Nephron (organoid): ENCODE measurements around the gene RALGPS1.

ENCODE experiments used
- H3K27ac Mint-ChIP-seq, 3 experiments: 2 replicates each; pipeline ENCODE4 v1.8.0; 2020; ENCODE audit warnings: mixed read lengths in 3 of 3, mild to moderate bottlenecking in 2 of 3, moderate library complexity in 1 of 3
- H3K27me3 Mint-ChIP-seq: 2 replicates; pipeline ENCODE4 v1.8.0; 2021; ENCODE audit warnings: low read depth, mild to moderate bottlenecking, moderate library complexity, mixed read lengths
- H3K36me3 Mint-ChIP-seq: 2 replicates; pipeline ENCODE4 v1.8.0; 2020; ENCODE audit warnings: low read depth, mixed read lengths
- H3K4me1 Mint-ChIP-seq: 2 replicates; pipeline ENCODE4 v1.8.0; 2020; ENCODE audit warnings: mixed read lengths
- H3K4me3 Mint-ChIP-seq, 3 experiments: 2 replicates each; pipeline ENCODE4 v1.8.0; 2020; ENCODE audit warnings: mild to moderate bottlenecking in 3 of 3, mixed read lengths in 3 of 3, moderate library complexity in 2 of 3
- H3K9me3 Mint-ChIP-seq: 2 replicates; pipeline ENCODE4 v1.8.0; 2020; ENCODE audit warnings: mixed read lengths
- TF ChIP-seq, protein P1 (sequence below), 3 experiments: fragments of 200-600 bp; sonication (generic); IDR thresholded peaks; one replicate each; pipeline ENCODE4 v1.5.0; 2021; ENCODE audit warnings: antibody characterized with exemption in 3 of 3; ENCODE audit not compliant: unreplicated experiment in 3 of 3

Gene RALGPS1

DNA sequence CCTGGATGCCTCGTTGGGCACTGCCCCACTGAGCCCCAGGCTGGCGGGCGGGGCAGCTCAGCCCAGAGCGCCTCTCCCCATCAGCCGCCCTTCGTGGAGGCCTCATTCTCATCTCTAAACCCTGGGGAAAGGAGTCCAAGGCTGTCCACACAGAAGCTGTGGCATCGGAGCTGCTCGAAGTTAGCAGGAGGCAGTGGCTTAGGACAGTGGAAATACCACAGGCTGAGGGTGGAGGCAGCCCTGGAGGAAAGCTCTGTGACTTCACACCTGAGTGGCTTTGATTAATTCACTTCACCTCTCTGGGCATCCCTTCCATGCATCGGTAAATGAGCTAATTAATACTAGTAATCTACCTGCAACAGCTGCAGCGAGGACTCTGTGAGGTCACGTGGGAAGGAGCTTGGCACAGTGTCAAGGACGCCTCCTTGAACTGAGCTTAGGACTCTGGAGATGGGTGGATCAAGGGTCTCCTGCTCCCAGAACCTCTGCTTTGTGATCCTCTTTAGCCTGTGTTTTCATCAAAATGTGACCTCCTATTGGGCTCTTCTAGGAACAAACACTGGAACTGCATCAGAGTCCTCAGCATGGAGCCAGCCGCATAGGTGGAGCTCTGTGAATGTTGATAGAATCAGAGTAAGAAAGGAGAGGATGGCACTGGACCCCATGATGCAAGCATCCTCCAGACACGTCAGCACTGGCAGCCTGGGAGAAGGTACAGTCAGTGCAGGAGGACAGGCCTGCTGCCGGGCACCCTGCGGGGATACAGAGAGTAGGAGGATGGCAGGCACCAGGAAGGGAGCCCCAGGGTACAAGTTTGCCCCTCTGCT is 208.7 kb downstream of the RALGPS1 start:
- Mint-ChIP-seq H3K36me3 (no peaks in the 10 kb centered on the region), H3K9me3 (no peaks in the 10 kb centered on the region), H3K4me3 (peak overlapping the region; percentile 75 to 96 (median 94)), H3K27ac (peak overlapping the region; percentile 69 to 90 (median 72)), H3K27me3 (peaks cover 5% of the 10 kb centered on the region), H3K4me1 (peaks cover 47% of the 10 kb centered on the region)
- TF ChIP-seq, protein P1, sequence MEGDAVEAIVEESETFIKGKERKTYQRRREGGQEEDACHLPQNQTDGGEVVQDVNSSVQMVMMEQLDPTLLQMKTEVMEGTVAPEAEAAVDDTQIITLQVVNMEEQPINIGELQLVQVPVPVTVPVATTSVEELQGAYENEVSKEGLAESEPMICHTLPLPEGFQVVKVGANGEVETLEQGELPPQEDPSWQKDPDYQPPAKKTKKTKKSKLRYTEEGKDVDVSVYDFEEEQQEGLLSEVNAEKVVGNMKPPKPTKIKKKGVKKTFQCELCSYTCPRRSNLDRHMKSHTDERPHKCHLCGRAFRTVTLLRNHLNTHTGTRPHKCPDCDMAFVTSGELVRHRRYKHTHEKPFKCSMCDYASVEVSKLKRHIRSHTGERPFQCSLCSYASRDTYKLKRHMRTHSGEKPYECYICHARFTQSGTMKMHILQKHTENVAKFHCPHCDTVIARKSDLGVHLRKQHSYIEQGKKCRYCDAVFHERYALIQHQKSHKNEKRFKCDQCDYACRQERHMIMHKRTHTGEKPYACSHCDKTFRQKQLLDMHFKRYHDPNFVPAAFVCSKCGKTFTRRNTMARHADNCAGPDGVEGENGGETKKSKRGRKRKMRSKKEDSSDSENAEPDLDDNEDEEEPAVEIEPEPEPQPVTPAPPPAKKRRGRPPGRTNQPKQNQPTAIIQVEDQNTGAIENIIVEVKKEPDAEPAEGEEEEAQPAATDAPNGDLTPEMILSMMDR (IDR thresholded peaks at IDR 0.05; ENCODE audit: unreplicated experiment in 3 of 3) = no peak

DNA sequence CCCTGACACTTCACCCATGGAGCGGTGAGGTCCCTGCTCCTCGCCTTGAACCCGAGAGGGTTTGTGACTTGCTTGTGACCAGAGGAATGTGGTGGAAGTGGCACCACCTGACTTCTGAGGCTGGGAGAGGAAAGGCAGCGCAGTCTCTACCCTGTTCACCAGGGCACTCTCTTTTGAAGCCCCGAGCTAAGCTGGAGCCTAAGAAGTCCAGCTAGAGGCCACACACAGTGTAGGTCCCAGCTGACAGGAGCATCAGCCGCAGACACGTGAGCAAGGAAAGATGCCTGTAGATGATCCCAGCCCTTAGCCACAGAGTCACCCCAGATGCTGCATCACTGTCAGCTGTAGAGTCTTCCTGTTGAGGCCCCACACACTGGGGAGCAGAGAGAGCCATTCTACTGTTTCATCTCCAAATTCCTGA is 209.5 kb downstream of the RALGPS1 start:
- Mint-ChIP-seq H3K4me3 (no peak overlapping the region), H3K9me3 (no peaks in the 10 kb centered on the region), H3K27ac (peak overlapping the region; percentile 10 to 72 (median 12)), H3K4me1 (peaks cover 45% of the 10 kb centered on the region), H3K27me3 (peaks cover 5% of the 10 kb centered on the region), H3K36me3 (no peaks in the 10 kb centered on the region)
- TF ChIP-seq, protein P1 (IDR thresholded peaks at IDR 0.05; ENCODE audit: unreplicated experiment in 3 of 3) = no peak

DNA sequence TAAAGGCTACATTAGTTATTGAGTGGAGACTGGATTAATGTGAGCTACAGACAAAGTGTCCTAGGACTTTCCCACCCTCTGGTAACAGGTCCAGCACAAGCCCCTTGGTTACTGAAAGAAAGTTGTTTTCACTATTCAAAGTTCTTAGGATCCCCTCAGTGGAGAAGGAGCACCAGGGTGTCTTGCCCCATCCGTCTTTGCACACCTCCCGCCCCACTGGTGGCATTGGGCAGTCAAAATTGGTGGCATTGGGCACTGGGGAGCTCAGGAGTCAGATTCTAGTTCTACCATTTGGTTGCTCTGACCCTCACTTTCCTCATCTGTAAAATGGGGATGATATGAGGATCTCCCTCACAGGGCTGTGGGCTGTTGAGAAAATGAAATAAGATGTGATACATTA is 210.2 kb downstream of the RALGPS1 start:
- Mint-ChIP-seq H3K36me3 (no peaks in the 10 kb centered on the region), H3K4me3 (no peak overlapping the region), H3K27ac (peak overlapping the region in 2 of 3 experiments; percentile 10 to 12), H3K27me3 (peaks cover 5% of the 10 kb centered on the region), H3K9me3 (no peaks in the 10 kb centered on the region), H3K4me1 (peaks cover 42% of the 10 kb centered on the region)
- TF ChIP-seq, protein P1 (IDR thresholded peaks at IDR 0.05; ENCODE audit: unreplicated experiment in 3 of 3) = no peak

DNA sequence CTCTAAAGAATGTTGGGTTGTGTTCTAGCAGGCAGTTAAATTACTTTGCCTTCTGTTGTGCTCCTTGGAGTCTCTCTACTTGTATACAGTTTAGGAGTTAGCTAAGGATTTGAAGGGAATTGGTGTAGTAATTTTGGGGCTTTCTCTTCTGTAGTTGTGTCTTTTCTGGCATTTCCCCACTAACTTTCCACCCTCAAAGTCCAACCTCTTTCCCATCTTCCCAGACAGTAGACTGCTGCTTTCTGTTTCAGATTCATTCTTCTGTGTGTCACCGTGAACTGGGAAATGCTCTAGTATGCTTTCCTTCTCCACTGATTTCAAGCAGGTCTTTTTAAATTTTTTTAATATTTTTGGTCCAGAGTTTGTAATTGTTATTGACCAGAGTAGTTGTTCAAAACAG is 212.4 kb downstream of the RALGPS1 start:
- H3K4me1 Mint-ChIP-seq = peaks cover 42% of the 10 kb centered on the region
- H3K27ac Mint-ChIP-seq = no peak overlapping the region
- H3K4me3 Mint-ChIP-seq = no peak overlapping the region
- no peaks in the 10 kb centered on the region for H3K36me3 Mint-ChIP-seq
- peaks cover 5% of the 10 kb centered on the region for H3K27me3 Mint-ChIP-seq
- TF ChIP-seq, protein P1 (IDR thresholded peaks at IDR 0.05; ENCODE audit: unreplicated experiment in 3 of 3) = no peak
- H3K9me3 Mint-ChIP-seq = no peaks in the 10 kb centered on the region

DNA sequence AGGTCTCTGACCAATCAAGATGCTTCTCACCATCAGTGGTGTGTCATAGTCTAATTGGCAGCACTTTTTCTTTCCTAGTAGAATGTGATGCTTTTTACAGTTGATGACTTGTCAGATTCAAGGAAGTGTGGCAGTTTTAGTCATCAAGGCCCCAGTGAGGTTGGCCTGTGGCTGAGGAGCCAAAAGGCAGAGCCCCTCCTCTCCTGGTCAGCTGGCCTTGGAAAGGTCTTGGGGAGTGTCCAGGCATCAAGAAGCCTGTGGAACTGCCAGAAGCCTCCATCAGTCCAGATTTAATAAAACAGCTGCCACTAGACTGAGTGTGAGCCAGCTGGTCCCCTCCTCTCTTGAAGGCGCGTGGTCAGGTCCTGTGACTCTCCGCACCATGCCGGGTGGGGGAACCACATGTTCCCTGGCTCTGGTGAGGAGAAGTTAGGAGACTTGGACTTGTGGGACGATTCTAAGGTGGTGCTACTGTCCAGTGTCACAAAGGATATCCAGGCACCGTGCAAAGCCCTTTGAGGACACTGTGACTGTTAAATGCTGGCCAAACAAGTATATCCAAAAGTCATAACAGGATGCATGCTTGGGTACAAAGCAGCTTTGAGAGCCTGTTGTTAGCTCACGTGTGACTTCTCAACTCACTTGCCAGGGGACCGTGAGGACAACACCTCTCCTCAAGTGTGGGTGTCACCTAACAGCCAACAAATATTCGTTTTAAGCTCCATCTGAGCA is 213.9 kb downstream of the RALGPS1 start:
- Mint-ChIP-seq H3K4me1 (peaks cover 41% of the 10 kb centered on the region), H3K27ac (no peak overlapping the region), H3K27me3 (peaks cover 5% of the 10 kb centered on the region), H3K9me3 (no peaks in the 10 kb centered on the region), H3K36me3 (no peaks in the 10 kb centered on the region), H3K4me3 (no peak overlapping the region)
- TF ChIP-seq, protein P1 (IDR thresholded peaks at IDR 0.05; ENCODE audit: unreplicated experiment in 3 of 3) = no peak
